ENCODE data around the gene EHF. TPM values are rescaled to one million over a fixed set of nuclear protein-coding genes. Genes with fewer than 3 reads are reported as not detected.

Gene EHF
- total RNA-seq, 1 donor from 2014 or later = 0.25 TPM

DNA sequence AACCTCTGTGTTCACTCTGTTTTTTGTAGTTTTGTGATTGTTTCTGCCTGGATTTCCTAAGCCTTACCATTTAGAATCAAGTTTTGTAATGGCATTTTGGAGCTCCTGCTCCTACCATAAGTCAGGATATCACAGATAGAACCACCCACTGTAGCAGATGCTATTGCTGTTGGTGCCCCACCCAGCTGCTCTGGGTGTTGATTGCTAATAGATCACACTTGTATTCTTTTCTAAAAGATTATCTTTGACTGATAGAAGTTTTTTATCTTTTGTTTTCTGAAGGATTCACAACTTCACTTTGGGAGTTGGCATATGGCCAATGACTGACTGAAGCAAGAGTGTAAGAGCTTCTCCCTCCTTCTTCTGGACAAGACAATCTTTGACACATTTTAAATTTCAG is 76.0 kb downstream of the EHF start:
- no peak for FAIRE-seq
- no peak overlapping the region for H3K4me2 ChIP-seq (ENCODE audit: low read length)
- TF ChIP-seq EZH2 (IDR thresholded peaks at IDR 0.05; ENCODE audit: insufficient read depth, low read length) = no peak
- TF ChIP-seq, protein P1, sequence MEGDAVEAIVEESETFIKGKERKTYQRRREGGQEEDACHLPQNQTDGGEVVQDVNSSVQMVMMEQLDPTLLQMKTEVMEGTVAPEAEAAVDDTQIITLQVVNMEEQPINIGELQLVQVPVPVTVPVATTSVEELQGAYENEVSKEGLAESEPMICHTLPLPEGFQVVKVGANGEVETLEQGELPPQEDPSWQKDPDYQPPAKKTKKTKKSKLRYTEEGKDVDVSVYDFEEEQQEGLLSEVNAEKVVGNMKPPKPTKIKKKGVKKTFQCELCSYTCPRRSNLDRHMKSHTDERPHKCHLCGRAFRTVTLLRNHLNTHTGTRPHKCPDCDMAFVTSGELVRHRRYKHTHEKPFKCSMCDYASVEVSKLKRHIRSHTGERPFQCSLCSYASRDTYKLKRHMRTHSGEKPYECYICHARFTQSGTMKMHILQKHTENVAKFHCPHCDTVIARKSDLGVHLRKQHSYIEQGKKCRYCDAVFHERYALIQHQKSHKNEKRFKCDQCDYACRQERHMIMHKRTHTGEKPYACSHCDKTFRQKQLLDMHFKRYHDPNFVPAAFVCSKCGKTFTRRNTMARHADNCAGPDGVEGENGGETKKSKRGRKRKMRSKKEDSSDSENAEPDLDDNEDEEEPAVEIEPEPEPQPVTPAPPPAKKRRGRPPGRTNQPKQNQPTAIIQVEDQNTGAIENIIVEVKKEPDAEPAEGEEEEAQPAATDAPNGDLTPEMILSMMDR (IDR thresholded peaks at IDR 0.05; ENCODE audit: insufficient read depth, low read depth, low read length) = no peak
- H3K4me1 ChIP-seq (ENCODE audit: insufficient read depth, low read length) = no peaks in the 10 kb centered on the region
- H3K4me3 ChIP-seq (ENCODE audit: insufficient read depth, low read depth, low read length) = no peak overlapping the region
- Mint-ChIP-seq H3K4me1 (ENCODE audit: low read depth, unreplicated experiment) (no peaks in the 10 kb centered on the region), H3K9me3 (ENCODE audit: unreplicated experiment) (peaks cover 18% of the 10 kb centered on the region), H3K4me3 (ENCODE audit: unreplicated experiment) (no peak overlapping the region), H3K27me3 (ENCODE audit: low read depth, unreplicated experiment) (no peaks in the 10 kb centered on the region), H3K36me3 (ENCODE audit: low read depth, unreplicated experiment) (peaks cover under 1% of the 10 kb centered on the region), H3K27ac (ENCODE audit: unreplicated experiment) (no peak overlapping the region)
- no peak for DNase-seq (ENCODE audit: low read depth)
- H3K79me2 ChIP-seq (ENCODE audit: insufficient read depth, low read length) = no peaks in the 10 kb centered on the region
- no peaks in the 10 kb centered on the region for H4K20me1 ChIP-seq (ENCODE audit: insufficient read depth, low read length)
- H3K27ac ChIP-seq (ENCODE audit: low read depth, low read length) = no peak overlapping the region
- peaks cover 4% of the 10 kb centered on the region for H3K9me3 ChIP-seq (ENCODE audit: insufficient read depth, low read depth, low read length)
- H3K27me3 ChIP-seq (ENCODE audit: insufficient read depth, low read length) = no peaks in the 10 kb centered on the region
- H2AFZ ChIP-seq (ENCODE audit: low read depth, low read length) = no peak overlapping the region
- H3K36me3 ChIP-seq (ENCODE audit: insufficient read depth, low read length) = no peaks in the 10 kb centered on the region
- H3K9ac ChIP-seq (ENCODE audit: low read length) = no peak overlapping the region

DNA sequence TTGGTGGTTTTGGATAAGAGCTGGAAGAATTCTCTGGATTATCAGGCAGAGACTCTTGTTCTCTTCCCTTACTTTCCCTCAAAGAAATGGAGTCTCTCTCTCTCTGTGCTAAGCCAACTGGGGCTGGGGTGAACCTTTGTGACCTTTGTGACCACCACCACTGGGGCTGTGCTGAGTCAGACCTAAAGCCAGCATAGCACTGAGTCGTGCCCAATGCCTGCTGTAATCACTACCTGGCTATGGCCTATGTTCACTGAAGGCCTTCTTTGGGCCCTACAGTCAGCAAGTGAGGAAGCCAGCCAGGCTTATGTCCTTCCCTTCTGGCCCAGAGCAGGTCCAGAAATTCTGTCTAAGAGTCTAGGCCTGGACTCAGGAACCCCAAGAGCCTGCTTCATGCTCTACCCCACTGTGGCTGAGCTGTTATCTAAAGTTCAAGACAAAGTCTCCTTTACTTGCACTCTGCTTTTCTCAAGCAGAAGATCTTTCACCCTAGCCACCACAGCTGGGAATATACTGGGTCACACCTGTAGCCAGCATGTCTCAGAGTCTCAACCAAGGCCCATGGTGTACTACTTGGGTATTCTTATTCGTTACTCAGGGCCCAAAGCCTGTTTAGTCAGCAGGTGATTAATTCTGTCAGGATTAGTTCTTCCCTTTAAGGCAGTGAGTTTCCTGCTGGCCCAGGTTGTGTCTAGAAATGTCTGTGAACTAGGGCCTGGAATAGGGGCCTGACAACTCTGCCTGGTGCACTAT is 86.0 kb downstream of the EHF start:
- Mint-ChIP-seq H3K9me3 (ENCODE audit: unreplicated experiment) (peaks cover 1% of the 10 kb centered on the region), H3K27me3 (ENCODE audit: low read depth, unreplicated experiment) (no peaks in the 10 kb centered on the region), H3K4me3 (ENCODE audit: unreplicated experiment) (no peak overlapping the region), H3K36me3 (ENCODE audit: low read depth, unreplicated experiment) (peaks cover 9% of the 10 kb centered on the region), H3K4me1 (ENCODE audit: low read depth, unreplicated experiment) (no peaks in the 10 kb centered on the region), H3K27ac (ENCODE audit: unreplicated experiment) (no peak overlapping the region)
- Histone ChIP-seq H2AFZ (ENCODE audit: low read depth, low read length) (no peak overlapping the region), H3K9me3 (ENCODE audit: insufficient read depth, low read depth, low read length) (peaks cover 8% of the 10 kb centered on the region), H3K4me3 (ENCODE audit: insufficient read depth, low read depth, low read length) (no peak overlapping the region), H3K79me2 (ENCODE audit: insufficient read depth, low read length) (no peaks in the 10 kb centered on the region), H4K20me1 (ENCODE audit: insufficient read depth, low read length) (no peaks in the 10 kb centered on the region), H3K27me3 (ENCODE audit: insufficient read depth, low read length) (no peaks in the 10 kb centered on the region), H3K36me3 (ENCODE audit: insufficient read depth, low read length) (no peaks in the 10 kb centered on the region), H3K9ac (ENCODE audit: low read length) (no peak overlapping the region), H3K4me1 (ENCODE audit: insufficient read depth, low read length) (no peaks in the 10 kb centered on the region), H3K4me2 (ENCODE audit: low read length) (no peak overlapping the region), H3K27ac (ENCODE audit: low read depth, low read length) (no peak overlapping the region)
- TF ChIP-seq, protein P1 (IDR thresholded peaks at IDR 0.05; ENCODE audit: insufficient read depth, low read depth, low read length) = no peak
- no peak for TF ChIP-seq EZH2 (IDR thresholded peaks at IDR 0.05; ENCODE audit: insufficient read depth, low read length)
- FAIRE-seq (no peak), DNase-seq (ENCODE audit: low read depth) (no peak)

DNA sequence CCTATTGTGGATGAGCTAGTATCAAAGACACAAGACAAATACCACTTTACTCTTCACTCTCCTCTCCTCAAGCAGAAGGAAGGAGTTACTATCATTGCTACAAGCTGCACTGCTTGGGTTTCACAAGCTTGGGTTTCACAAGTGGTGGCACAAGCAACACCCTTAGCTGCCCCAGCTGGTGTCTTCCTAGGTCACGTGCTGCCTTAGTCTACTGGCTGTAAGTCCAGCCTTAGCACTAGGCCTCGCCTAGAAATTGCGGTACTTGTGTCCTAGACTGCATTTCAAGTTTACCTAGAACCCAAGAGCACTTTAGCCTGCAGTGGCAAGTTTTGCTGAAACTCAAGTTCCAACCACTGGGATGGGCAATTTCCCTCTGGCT is 86.6 kb downstream of the EHF start:
- H3K36me3 ChIP-seq (ENCODE audit: insufficient read depth, low read length) = no peaks in the 10 kb centered on the region
- H3K4me1 Mint-ChIP-seq (ENCODE audit: low read depth, unreplicated experiment) = no peaks in the 10 kb centered on the region
- no peak overlapping the region for H3K27ac Mint-ChIP-seq (ENCODE audit: unreplicated experiment)
- H3K4me3 ChIP-seq (ENCODE audit: insufficient read depth, low read depth, low read length) = no peak overlapping the region
- no peak overlapping the region for H3K9ac ChIP-seq (ENCODE audit: low read length)
- TF ChIP-seq, protein P1 (IDR thresholded peaks at IDR 0.05; ENCODE audit: insufficient read depth, low read depth, low read length) = no peak
- TF ChIP-seq EZH2 (IDR thresholded peaks at IDR 0.05; ENCODE audit: insufficient read depth, low read length) = no peak
- H3K4me3 Mint-ChIP-seq (ENCODE audit: unreplicated experiment) = no peak overlapping the region
- no peaks in the 10 kb centered on the region for H3K79me2 ChIP-seq (ENCODE audit: insufficient read depth, low read length)
- H2AFZ ChIP-seq (ENCODE audit: low read depth, low read length) = no peak overlapping the region
- peaks cover 7% of the 10 kb centered on the region for H3K9me3 Mint-ChIP-seq (ENCODE audit: unreplicated experiment)
- no peak for DNase-seq (ENCODE audit: low read depth)
- H3K4me1 ChIP-seq (ENCODE audit: insufficient read depth, low read length) = no peaks in the 10 kb centered on the region
- H3K4me2 ChIP-seq (ENCODE audit: low read length) = no peak overlapping the region
- peaks cover 12% of the 10 kb centered on the region for H3K36me3 Mint-ChIP-seq (ENCODE audit: low read depth, unreplicated experiment)
- H3K27ac ChIP-seq (ENCODE audit: low read depth, low read length) = no peak overlapping the region
- H3K27me3 Mint-ChIP-seq (ENCODE audit: low read depth, unreplicated experiment) = no peaks in the 10 kb centered on the region
- H3K9me3 ChIP-seq (ENCODE audit: insufficient read depth, low read depth, low read length) = peaks cover 8% of the 10 kb centered on the region
- H4K20me1 ChIP-seq (ENCODE audit: insufficient read depth, low read length) = no peaks in the 10 kb centered on the region
- FAIRE-seq = no peak
- H3K27me3 ChIP-seq (ENCODE audit: insufficient read depth, low read length) = no peaks in the 10 kb centered on the region
